Hepatocyte (in vitro differentiated cells): ENCODE measurements around the gene DIPK1A.

ENCODE experiments used
- EZH2 ChIP-seq: fragments of 200-600 bp; sonication (generic); IDR thresholded peaks from 2 replicates; pipeline ENCODE4 v1.6.1; 2016; ENCODE audit warnings: antibody characterized with exemption, mild to moderate bottlenecking, borderline replicate concordance
- TF ChIP-seq, protein P1 (sequence below): fragments of 200-600 bp; sonication (generic); IDR thresholded peaks from 2 replicates; pipeline ENCODE4 v1.5.1; 2016; ENCODE audit warnings: antibody characterized with exemption, mild to moderate bottlenecking; ENCODE audit not compliant: poor library complexity

DNA sequence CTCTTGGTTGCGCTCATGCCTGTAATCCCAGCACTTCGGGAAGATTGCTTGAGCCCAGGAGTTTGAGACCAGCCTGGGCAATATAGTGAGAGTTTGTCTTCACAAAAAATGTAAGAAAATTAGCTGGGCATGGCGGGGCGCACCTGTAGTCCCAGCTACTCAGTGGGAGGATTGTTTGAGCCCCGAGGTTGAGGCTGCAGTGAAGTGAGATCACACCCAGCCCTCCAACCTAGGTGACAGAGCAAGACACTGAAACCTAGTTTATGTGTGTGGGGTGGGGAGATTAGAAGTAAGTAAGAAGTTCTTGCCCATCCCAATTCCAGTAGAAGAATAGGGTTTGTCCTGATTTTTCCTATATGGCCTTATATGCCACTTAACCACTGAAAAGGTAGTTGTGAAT lies 127.4 kb downstream of the DIPK1A start:
- TF ChIP-seq, protein P1, sequence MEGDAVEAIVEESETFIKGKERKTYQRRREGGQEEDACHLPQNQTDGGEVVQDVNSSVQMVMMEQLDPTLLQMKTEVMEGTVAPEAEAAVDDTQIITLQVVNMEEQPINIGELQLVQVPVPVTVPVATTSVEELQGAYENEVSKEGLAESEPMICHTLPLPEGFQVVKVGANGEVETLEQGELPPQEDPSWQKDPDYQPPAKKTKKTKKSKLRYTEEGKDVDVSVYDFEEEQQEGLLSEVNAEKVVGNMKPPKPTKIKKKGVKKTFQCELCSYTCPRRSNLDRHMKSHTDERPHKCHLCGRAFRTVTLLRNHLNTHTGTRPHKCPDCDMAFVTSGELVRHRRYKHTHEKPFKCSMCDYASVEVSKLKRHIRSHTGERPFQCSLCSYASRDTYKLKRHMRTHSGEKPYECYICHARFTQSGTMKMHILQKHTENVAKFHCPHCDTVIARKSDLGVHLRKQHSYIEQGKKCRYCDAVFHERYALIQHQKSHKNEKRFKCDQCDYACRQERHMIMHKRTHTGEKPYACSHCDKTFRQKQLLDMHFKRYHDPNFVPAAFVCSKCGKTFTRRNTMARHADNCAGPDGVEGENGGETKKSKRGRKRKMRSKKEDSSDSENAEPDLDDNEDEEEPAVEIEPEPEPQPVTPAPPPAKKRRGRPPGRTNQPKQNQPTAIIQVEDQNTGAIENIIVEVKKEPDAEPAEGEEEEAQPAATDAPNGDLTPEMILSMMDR, result no peak
- no peak for TF ChIP-seq EZH2
